ENCODE data around the gene TLCD2. TPM values are rescaled to one million over a fixed set of nuclear protein-coding genes. Genes with fewer than 3 reads are reported as not detected.

The TLCD2 gene
- total and polyA plus RNA-seq, 9 of the 15 experiments (the other 6 are each of a cell fraction or from before 2014, with no cell fraction given) = 0.10 to 0.89 (median 0.58) TPM

DNA sequence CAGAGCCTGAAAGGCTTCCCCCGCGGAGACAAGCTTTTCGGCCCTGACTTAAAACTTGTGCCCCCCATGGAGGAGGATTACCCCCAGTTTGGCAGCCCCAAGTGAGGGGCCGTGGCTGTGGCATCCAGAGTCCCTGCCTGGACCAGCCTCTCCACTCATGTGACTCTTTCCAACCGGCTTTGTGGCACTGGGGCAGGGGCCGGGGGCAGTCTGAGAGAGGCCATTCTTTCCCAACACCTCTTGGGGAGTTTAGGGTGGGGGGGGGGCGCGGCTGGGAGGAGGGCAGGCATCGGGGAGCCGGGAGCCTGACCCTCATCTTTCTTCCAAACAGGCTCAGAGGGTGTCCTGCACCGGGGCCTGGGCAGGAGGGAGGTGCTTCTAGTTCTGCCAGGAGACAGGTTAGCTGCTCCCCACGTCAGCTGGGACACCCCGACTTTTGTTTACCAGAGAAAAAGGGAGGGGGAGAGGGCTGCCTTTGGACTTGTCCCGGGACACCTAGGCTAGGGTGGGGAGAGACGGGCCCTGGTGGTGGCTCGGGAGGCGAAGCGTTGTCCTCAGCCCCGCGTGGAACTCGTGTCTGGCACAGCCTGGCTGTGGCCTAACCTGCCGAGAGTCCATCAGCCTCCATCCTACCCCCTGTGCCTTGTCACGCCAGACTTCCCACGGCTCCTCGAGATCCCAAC is 44.4 kb upstream of the TLCD2 start (continued):
- no peak for TF ChIP-seq ZKSCAN1 (IDR thresholded peaks at IDR 0.05; ENCODE audit: low read depth, low read length)
- TF ChIP-seq, protein P1, sequence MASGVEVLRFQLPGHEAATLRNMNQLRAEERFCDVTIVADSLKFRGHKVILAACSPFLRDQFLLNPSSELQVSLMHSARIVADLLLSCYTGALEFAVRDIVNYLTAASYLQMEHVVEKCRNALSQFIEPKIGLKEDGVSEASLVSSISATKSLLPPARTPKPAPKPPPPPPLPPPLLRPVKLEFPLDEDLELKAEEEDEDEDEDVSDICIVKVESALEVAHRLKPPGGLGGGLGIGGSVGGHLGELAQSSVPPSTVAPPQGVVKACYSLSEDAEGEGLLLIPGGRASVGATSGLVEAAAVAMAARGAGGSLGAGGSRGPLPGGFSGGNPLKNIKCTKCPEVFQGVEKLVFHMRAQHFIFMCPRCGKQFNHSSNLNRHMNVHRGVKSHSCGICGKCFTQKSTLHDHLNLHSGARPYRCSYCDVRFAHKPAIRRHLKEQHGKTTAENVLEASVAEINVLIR (CRISPR knock-in tag; IDR thresholded peaks at IDR 0.05) = no peak

DNA sequence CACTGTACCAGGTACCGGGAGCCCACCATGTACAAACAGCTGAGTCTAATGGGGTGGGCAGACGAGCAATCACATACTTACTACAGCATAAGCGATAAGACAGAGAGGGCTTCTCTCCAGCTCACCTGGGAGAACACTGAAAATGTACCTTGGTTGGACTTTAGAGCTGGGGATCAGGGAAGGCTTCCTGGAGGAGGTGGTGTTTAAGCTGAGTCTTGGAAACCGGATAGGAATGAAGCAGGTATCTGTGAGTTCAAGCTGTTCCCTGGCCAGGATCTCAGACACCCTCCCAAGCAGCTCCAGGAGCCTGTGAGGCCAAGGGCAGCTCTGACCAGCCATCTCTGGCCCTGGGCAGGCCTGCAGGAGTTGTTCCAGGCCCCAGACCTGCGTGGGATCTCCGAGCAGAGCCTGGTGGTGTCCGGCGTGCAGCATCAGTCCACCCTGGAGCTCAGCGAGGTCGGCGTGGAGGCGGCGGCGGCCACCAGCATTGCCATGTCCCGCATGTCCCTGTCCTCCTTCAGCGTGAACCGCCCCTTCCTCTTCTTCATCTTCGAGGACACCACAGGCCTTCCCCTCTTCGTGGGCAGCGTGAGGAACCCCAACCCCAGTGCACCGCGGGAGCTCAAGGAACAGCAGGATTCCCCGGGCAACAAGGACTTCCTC is 43.7 kb upstream of the TLCD2 start:
- intact Hi-C loops (cut with micrococcal nuclease) = no loop called here
- POLR2A ChIA-PET = interaction anchor here (1.4 to 1.7 kb wide), 2 partner anchors 8 to 37 kb away, joined by 5 to 10 read pairs; partner anchors contain the start of gene SERPINF1
- TF ChIP-seq ZNF436 (CRISPR knock-in tag; IDR thresholded peaks at IDR 0.05) = peak; percentile 82
- TF ChIP-seq, protein P2, sequence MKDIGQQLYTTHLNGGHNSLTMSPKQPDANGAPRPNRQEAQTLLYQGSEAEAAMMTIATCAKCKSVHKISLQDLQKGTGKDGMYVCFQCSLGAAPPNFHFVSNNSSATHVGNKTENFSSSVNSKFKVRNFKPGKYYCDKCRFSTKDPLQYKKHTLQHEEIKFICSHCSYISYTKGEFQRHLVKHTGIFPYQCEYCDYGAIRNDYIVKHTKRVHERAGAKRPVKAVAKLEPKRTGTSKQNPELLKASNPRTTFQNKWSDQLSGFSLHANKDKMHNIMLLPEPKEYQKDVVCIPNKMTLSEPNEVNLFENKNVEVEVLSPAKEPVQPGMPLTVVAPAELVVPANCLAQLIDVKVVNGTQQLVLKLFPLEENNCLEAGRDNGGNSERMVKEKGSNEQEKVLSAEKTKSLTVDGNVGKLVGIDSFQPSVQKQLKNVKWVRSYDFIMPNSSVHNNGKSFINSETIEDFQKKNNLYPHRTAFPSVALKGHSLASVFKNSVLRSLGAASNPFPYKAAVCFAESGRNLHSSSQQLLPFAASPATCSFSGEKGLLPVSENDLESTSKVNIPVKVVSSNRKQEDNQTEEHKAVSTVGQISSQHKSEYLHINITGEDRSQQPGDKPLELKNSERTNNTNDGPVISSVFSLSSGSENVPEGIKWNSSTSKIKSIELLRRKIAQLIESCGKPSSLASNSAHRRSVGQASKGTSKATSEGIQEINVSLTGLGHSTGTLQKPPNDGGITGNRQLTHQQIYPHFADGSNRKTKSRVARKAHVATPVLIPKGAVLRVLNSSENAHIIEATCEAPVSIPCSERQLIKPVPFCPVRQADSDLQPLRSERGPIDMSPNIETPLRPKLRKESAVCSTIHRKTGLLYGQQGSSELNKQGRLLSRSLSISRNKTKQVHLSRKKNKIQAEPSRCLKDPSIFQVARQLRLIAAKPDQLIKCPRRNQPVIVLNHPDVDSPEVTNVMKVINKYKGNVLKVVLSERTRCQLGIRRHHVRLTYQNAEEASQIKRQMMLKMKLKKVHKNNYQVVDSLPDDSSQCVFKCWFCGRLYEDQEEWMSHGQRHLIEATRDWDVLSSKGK (CRISPR knock-in tag; IDR thresholded peaks at IDR 0.05) = no peak
- TF ChIP-seq ZNF717 (CRISPR knock-in tag; IDR thresholded peaks at IDR 0.05) = no peak
- TF ChIP-seq SMARCA5 (IDR thresholded peaks at IDR 0.05) = peak; percentile 89
- TF ChIP-seq ZNF699 (CRISPR knock-in tag; IDR thresholded peaks at IDR 0.05; ENCODE audit: insufficient replicate concordance) = no peak
- peak; percentile 85 for TF ChIP-seq RBM25 (IDR thresholded peaks at IDR 0.05; ENCODE audit: low read depth, low read length, severe bottlenecking)
- TF ChIP-seq, protein P3, sequence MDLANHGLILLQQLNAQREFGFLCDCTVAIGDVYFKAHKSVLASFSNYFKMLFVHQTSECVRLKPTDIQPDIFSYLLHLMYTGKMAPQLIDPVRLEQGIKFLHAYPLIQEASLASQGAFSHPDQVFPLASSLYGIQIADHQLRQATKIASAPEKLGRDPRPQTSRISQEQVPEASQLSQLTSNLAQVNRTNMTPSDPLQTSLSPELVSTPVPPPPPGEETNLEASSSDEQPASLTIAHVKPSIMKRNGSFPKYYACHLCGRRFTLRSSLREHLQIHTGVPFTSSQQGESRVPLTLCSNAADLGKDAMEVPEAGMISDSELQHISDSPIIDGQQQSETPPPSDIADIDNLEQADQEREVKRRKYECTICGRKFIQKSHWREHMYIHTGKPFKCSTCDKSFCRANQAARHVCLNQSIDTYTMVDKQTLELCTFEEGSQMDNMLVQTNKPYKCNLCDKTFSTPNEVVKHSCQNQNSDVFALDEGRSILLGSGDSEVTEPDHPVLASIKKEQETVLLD (IDR thresholded peaks at IDR 0.05) = no peak

More for the DNA sequence above, 43.7 kb upstream of the TLCD2 start:
- Histone ChIP-seq H3K4me2 (ENCODE audit: insufficient read depth, low read length) (no peak overlapping the region), H3K9me1 (ENCODE audit: control insufficient read depth, insufficient read depth, low read length) (no peaks in the 10 kb centered on the region), H3K9me3 (replicated peaks; ENCODE audit: control insufficient read depth, insufficient read depth, low read depth, low read length) (no peaks in the 10 kb centered on the region), H4K20me1 (replicated peaks; ENCODE audit: control insufficient read depth, insufficient read depth, low read length) (no peaks in the 10 kb centered on the region), H3K79me2 (ENCODE audit: control insufficient read depth, insufficient read depth, low read length) (no peaks in the 10 kb centered on the region), H3K27me3 (ENCODE audit: control insufficient read depth in 2 of 2, insufficient read depth in 2 of 2, low read length in 2 of 2) (no peaks in the 10 kb centered on the region), H2AFZ (ENCODE audit: low read depth, low read length) (no peak overlapping the region), H3K4me3 (no peak overlapping the region), H3K9ac (ENCODE audit: insufficient read depth in 1 of 2, low read depth in 2 of 2, low read length in 2 of 2) (0 out of 4 replicates have a peak overlapping the region, but pooled peaks of 1 of the 2 experiments have one; percentile 13), H3K36me3 (ENCODE audit: control insufficient read depth, insufficient read depth, low read length) (no peaks in the 10 kb centered on the region), H3K4me1 (replicated peaks in 1 of 2; ENCODE audit: control insufficient read depth in 2 of 2, insufficient read depth in 2 of 2, low read length in 2 of 2) (peaks cover 8 to 35% of the 10 kb centered on the region in 2 experiments; a peak in 4 of 5 replicates), H3K27ac (ENCODE audit: extremely low read depth, low read depth, low read length) (no peak overlapping the region)
- BruUV-seq (replicated peaks) = no TSS peak
- FAIRE-seq = no peak
- 63% methylated on average over 13 of the region's 23 CpGs for WGBS (ENCODE audit: insufficient coverage, low coverage, missing lambda C conversion rate)
- CTCF ChIA-PET (ENCODE audit: low intra/inter-chr PET ratio) = interaction anchor here (0.8 kb wide), 1 partner anchor 31 kb away, joined by 4 read pairs; no protein-coding TSS in a partner anchor
- DNase-seq (ENCODE audit: extremely low read depth in 1 of 4, low spot score in 3 of 4) = no peak
- no peak for ATAC-seq
- in situ Hi-C loops (cut with MboI) = no loop called here
